ENCODE measurements around the gene ARHGDIA. TPM values are rescaled to one million over a fixed set of nuclear protein-coding genes. Genes with fewer than 3 reads are reported as not detected.

Gene ARHGDIA
- total RNA-seq, 1 donor from 2014 or later: 713 TPM

DNA sequence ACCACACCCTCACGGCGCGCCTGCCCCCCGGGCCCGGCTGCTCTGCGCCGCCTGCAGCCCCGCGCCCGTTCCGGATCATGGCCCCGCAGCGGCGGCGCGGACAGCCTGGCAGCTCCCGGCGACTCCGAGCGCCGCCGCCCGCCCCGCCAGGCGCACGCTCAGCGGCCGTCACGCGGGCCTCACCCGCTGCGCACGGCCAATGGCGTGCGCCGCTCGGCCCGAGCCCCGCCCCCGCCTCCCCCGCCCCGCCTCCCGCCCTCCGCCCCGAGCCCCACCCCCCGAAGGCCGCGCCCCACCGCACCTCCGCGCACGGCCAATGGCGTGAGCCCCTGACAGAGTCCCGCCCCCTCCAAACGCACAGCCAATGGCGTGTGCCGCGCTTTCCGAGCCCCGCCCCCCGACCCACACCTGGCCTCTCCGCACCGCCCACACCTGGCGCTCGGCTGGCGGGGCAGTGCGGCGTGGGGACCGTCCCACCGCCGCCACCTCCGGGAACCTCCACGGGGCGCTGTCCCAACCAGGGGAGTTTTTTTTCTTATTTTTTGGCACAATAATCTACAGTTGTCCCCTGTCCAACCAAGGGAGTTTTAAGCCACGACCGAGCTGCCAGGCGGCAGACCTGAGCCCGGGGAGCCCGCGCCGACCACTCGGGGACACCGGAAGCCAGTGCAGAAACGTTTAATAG is 40.3 kb upstream of the ARHGDIA start, which contains the start of gene PCYT2:
Gene PCYT2, minus strand, starts transcription at position 123 of the 685 bp plus-strand sequence. Its CDS starts 44 bp downstream, at position 79.
- H3K36me3 Mint-ChIP-seq (ENCODE audit: low read depth): peaks cover 53% of the 10 kb centered on the region
- peak; percentile 91 for DNase-seq (ENCODE audit: low spot score)
- peak within 1 kb of the TSS; percentile 60 for H3K27ac Mint-ChIP-seq
- H3K4me3 Mint-ChIP-seq (ENCODE audit: low read depth): peak within 1 kb of the TSS; percentile 84
- no peaks in the 10 kb centered on the region for H3K9me3 Mint-ChIP-seq
- no peaks in the 10 kb centered on the region for H3K27me3 Mint-ChIP-seq (ENCODE audit: low read depth)
- intact Hi-C loops (cut with micrococcal nuclease): no loop called here
- peaks cover 14% of the 10 kb centered on the region for H3K4me1 Mint-ChIP-seq (ENCODE audit: low read depth)

DNA sequence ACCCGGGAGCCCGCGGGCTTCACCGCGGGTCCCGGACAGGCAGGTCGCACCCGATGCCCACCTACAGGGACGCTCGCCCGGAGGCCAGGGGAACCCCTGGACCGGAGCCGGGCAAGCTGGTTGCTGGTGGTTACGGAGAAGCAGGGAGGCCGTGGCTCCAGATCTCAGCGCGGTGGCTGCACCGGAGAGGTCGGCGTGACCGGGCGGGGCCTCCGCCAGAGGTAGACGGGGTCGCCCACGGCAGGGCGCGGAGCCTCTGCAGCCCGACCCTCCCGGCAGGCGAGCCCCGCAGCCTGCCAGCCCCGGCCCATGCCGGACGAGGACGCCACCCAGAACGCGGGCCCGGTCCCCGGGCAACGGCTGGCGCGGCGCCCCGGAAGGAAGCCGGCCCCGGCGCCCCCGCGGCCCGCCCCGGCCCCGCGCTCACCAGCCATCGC is 39.7 kb upstream of the ARHGDIA start:
- Mint-ChIP-seq H3K9me3 (no peaks in the 10 kb centered on the region), H3K27ac (no peak overlapping the region), H3K4me3 (ENCODE audit: low read depth) (peak overlapping the region; percentile 84), H3K4me1 (ENCODE audit: low read depth) (peaks cover 10% of the 10 kb centered on the region), H3K36me3 (ENCODE audit: low read depth) (peaks cover 50% of the 10 kb centered on the region), H3K27me3 (ENCODE audit: low read depth) (no peaks in the 10 kb centered on the region)
- DNase-seq (ENCODE audit: low spot score): no peak
- intact Hi-C loops (cut with micrococcal nuclease): no loop called here

DNA sequence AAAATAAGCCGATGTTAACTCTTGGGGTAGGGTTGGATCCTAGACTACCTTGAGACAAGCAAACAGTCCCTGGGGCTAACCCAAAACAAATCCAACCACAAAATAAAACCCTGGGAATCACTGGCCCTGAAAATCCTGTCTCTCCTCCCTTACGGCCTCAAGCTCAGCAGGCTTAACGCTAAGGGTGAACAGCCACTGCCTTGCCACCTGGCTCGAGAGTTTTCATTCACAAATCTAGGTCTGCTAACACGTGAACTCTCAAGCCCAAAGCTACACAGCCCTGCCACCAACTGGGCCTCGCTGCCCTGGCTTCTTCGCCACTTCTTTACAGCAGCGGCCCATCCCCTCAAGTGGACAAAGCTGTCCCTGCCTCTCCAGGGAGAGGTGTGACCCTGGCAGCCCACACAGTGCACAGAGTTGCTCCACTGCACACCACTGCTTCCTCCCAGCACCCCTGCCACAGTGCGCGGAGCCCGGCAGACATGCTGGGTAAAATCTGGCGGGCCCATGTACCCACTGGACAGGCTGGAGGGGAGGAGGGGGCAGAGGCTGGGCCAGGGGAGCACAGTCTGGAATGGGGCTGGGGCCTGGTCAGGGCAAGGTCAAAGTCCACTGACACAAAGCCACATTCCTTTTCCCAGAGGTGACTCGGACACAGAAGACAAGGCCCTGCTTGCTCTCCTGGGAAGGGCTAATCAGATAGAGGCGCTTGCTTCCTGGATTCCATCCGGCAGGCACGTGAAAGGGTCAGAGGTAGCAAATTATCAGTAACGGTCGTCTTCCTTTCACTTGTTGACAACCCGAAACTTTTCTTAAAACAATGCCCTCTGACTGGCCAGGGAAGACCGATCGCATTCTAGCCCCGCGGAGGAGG is 39.1 kb upstream of the ARHGDIA start:
- Mint-ChIP-seq H3K9me3 (no peaks in the 10 kb centered on the region), H3K27ac (peak overlapping the region; percentile 60), H3K27me3 (ENCODE audit: low read depth) (no peaks in the 10 kb centered on the region), H3K36me3 (ENCODE audit: low read depth) (peaks cover 44% of the 10 kb centered on the region), H3K4me1 (ENCODE audit: low read depth) (peaks cover 8% of the 10 kb centered on the region), H3K4me3 (ENCODE audit: low read depth) (peak overlapping the region; percentile 84)
- no peak for DNase-seq (ENCODE audit: low spot score)
- intact Hi-C loops (cut with micrococcal nuclease): no loop called here

DNA sequence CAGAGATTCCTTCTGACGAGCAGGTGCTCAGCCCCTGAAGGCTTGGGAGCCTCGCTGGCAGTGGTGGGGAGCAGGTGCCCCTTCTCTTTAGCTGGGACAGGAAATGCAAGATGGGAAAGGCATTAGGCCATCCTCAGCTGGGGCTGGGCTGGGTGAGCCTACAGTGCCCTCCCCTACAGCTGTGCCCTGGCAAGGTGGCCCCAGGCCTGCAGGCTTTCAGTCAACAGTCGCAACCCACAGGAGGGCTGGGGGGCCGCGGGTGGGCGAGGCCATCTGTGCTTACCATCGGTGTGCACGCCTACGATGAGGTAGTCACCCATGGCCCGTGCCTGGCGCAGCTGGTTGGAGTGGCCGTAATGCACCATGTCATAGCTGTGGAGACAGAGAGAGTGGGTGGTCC is 38.1 kb upstream of the ARHGDIA start:
- Mint-ChIP-seq H3K27ac (no peak overlapping the region), H3K4me3 (ENCODE audit: low read depth) (peak overlapping the region; percentile 84), H3K4me1 (ENCODE audit: low read depth) (peaks cover 8% of the 10 kb centered on the region), H3K27me3 (ENCODE audit: low read depth) (no peaks in the 10 kb centered on the region), H3K36me3 (ENCODE audit: low read depth) (peaks cover 36% of the 10 kb centered on the region), H3K9me3 (no peaks in the 10 kb centered on the region)
- no peak for DNase-seq (ENCODE audit: low spot score)
- intact Hi-C loops (cut with micrococcal nuclease): no loop called here

DNA sequence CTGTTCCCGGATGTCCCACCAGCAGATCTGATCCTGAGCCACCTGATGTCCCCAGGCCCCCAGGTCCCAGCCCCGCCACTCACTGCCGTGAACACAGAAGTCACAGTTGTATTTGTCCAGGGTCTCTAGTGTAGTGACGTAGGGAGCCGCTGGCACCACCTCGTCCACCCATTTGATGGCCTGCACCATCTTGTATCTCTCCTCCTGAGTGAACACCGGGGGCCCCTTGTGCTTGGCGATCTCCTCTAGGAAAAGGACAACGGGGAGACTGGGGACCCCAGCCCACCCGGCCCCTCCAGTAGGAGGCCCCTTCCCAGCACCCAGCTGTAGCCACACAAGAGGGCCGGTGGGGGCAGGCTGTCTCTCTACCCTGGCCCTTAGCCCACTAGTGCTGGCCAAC is 37.7 kb upstream of the ARHGDIA start:
- H3K9me3 Mint-ChIP-seq: no peaks in the 10 kb centered on the region
- intact Hi-C loops (cut with micrococcal nuclease): no loop called here
- H3K4me3 Mint-ChIP-seq (ENCODE audit: low read depth): no peak overlapping the region

DNA sequence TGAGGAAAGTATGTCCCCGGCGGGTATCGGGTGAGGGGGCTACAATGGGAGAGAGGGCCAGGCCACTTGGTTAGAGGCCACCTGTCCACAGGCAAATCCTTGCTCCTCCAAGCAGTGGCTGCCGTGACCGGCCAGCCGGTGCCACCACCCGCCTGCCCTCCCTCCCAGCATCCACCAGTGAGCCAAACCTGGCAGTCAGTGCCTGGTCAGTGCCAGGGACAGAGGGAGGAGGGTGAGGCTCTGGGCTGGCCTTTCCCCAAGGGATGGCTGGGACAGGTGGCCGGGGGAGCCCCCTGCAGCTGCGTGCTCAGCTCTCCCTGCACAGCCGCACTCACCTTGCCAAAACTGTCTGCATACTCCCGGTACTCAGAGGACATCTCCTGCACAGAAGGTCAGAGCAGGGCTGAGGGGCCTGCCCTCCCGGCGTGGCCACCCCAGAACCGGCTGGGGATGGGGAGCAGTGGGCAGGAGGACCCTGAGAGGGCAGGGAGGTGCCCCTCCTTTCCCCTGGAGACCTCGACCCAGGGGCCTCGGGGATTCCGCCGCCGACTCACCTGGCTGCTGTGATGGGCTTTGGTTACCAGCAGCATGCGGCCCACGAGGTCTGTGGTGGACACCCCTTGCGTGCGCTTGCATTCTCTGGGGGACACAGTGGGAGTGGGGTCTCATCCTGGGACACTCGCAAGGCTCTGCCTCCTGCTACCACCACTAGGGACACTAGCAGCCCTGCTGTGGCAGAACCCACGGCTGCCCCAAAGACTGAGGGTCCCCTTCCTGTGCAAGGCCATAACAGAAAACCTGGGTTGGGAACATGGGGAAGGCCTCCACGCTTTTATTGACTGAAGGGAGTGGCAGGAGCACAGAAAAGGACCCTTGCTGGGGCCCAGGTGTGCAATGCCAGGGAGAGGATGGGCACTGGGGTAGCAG is 36.3 kb upstream of the ARHGDIA start:
- H3K9me3 Mint-ChIP-seq: no peaks in the 10 kb centered on the region
- H3K4me3 Mint-ChIP-seq (ENCODE audit: low read depth): no peak overlapping the region
- peaks cover 8% of the 10 kb centered on the region for H3K4me1 Mint-ChIP-seq (ENCODE audit: low read depth)
- H3K27me3 Mint-ChIP-seq (ENCODE audit: low read depth): no peaks in the 10 kb centered on the region
- DNase-seq (ENCODE audit: low spot score): no peak
- no peak overlapping the region for H3K27ac Mint-ChIP-seq
- intact Hi-C loops (cut with micrococcal nuclease): no loop called here
- H3K36me3 Mint-ChIP-seq (ENCODE audit: low read depth): peaks cover 25% of the 10 kb centered on the region

More for the DNA sequence above, 37.7 kb upstream of the ARHGDIA start:
- H3K27ac Mint-ChIP-seq: no peak overlapping the region
- H3K4me1 Mint-ChIP-seq (ENCODE audit: low read depth): peaks cover 8% of the 10 kb centered on the region
- DNase-seq (ENCODE audit: low spot score): no peak
- H3K36me3 Mint-ChIP-seq (ENCODE audit: low read depth): peaks cover 35% of the 10 kb centered on the region
- H3K27me3 Mint-ChIP-seq (ENCODE audit: low read depth): no peaks in the 10 kb centered on the region

DNA sequence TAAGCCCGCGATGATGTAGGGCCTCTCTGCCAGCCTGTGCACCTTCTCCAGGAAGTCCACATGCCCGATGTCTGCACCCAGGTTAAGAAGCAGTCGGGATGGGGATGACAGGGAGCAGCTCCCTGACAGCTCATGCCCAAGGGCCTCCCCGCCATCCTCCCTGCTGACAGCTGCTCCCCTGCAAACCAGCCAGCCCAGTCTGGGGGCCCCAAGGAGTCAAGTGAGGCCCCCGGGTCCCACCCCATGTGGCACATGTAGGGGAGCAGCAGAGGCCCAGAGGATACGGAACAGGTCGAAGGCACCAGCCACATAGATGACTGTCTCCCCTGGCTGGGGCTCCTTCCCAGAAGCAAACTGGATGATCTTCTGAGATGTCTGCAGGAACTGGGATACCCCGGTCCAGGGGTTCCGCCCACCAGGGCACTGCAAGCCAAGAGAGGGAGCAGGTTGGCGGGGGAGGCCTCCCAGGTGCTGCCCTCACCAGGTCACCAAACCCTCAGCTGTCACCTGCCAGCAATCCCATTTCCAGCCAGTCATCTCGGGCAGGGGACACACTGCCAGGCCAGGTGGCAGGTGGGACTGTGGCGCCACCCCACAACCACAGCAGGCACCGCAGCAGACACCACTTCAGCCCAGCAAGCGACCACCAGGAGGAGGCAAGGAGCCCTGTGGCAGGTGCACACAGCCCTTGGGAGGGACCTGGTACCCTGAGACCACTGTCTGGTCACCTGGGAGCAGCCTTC is 35.5 kb upstream of the ARHGDIA start:
- Mint-ChIP-seq H3K36me3 (ENCODE audit: low read depth) (peaks cover 20% of the 10 kb centered on the region), H3K4me1 (ENCODE audit: low read depth) (peaks cover 3% of the 10 kb centered on the region), H3K27me3 (ENCODE audit: low read depth) (no peaks in the 10 kb centered on the region), H3K27ac (no peak overlapping the region), H3K9me3 (no peaks in the 10 kb centered on the region), H3K4me3 (ENCODE audit: low read depth) (no peak overlapping the region)
- no peak for DNase-seq (ENCODE audit: low spot score)
- intact Hi-C loops (cut with micrococcal nuclease): no loop called here

DNA sequence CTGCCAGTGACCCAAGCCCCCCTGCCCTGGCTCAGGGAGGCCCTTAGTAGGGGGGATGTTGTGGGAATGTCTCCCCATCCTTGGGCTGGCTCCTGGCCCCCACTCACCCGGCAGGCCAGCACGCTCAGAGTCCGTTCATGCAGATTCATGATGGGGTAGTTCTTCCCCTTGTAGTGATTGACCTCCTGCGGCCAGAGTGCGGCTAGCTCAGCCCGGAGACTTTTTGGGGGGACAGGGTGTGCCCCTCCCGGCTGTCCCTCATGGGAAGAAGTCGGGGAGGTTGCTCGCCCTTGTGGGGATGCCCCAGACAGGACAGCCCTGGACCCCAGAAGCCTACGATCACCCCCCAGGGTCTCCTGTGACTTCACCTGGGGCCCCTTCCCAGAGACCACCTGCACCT is 34.9 kb upstream of the ARHGDIA start:
- Mint-ChIP-seq H3K9me3 (no peaks in the 10 kb centered on the region), H3K4me1 (ENCODE audit: low read depth) (peaks cover 3% of the 10 kb centered on the region), H3K4me3 (ENCODE audit: low read depth) (no peak overlapping the region), H3K36me3 (ENCODE audit: low read depth) (peaks cover 22% of the 10 kb centered on the region), H3K27me3 (ENCODE audit: low read depth) (peaks cover 3% of the 10 kb centered on the region), H3K27ac (no peak overlapping the region)
- intact Hi-C loops (cut with micrococcal nuclease): no loop called here
- no peak for DNase-seq (ENCODE audit: low spot score)

DNA sequence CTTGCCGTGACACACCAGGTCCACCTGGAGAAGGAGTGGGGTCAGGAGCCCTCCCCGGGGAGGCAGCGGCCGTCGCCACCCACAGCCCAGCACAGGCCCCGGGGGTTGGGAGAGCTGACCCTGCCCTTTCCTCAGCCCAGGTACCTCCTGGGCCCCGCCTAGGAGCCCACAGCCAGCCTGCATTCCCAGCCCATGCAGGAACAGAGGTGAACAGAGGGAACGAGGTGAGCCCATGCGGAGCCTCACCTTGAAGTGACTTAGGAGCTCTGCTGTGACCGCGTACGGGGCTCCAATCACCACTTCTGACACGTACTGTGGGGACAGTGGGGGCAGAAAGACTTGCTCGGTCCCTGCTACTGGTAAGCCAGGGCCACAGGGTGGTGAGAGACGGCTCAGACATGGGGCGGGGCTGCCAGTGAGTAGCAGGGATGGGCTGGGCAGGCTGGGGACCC is 34.3 kb upstream of the ARHGDIA start:
- peaks cover 6% of the 10 kb centered on the region for H3K27me3 Mint-ChIP-seq (ENCODE audit: low read depth)
- H3K4me1 Mint-ChIP-seq (ENCODE audit: low read depth): peaks cover 3% of the 10 kb centered on the region
- no peak for DNase-seq (ENCODE audit: low spot score)
- no peak overlapping the region for H3K27ac Mint-ChIP-seq
- intact Hi-C loops (cut with micrococcal nuclease): no loop called here
- H3K9me3 Mint-ChIP-seq: no peaks in the 10 kb centered on the region
- H3K36me3 Mint-ChIP-seq (ENCODE audit: low read depth): peaks cover 27% of the 10 kb centered on the region
- no peak overlapping the region for H3K4me3 Mint-ChIP-seq (ENCODE audit: low read depth)

DNA sequence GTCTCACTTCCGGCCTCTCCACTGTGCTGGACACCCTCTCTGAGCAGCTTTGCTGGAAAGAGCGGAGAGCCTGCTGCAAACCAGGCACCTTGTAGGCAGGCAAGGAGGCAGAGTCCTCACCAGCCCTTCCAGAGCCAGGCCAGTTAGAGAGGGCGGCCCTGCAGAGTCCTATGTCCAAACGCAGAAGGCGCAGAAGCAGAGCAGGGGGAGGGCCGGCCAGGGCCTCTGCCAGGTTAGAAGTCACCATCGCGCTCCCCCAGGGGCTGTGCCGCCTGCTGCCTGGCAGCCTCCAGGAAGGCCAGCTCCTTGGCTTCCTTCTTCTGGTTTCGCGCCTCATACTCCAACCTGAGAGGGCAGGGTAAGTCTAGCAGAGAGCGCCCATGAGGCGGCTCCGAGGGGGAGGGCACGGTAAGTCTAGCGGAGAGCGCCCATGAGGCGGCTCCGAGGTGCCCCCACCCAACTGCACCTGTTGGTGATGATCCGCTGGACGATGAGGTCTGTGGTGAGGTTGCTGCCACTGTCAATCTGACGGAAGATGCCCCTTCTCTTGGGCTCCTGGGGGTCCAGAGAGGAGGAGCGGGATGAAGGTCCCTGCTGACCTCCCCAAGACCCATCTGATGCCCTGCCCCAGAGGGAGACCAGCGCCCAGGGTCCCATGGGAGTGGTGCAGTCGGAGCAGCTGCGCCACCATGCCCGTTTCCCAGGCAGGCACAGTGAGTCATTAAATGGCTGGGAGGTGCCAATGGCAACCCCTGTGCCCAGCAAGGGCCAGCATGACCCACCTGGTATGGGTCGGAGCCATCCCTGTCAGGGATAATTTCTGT is 33.7 kb upstream of the ARHGDIA start:
- Mint-ChIP-seq H3K36me3 (ENCODE audit: low read depth) (peaks cover 32% of the 10 kb centered on the region), H3K4me1 (ENCODE audit: low read depth) (no peaks in the 10 kb centered on the region), H3K27ac (no peak overlapping the region), H3K27me3 (ENCODE audit: low read depth) (peaks cover 6% of the 10 kb centered on the region), H3K9me3 (no peaks in the 10 kb centered on the region), H3K4me3 (ENCODE audit: low read depth) (no peak overlapping the region)
- intact Hi-C loops (cut with micrococcal nuclease): no loop called here
- DNase-seq (ENCODE audit: low spot score): no peak

DNA sequence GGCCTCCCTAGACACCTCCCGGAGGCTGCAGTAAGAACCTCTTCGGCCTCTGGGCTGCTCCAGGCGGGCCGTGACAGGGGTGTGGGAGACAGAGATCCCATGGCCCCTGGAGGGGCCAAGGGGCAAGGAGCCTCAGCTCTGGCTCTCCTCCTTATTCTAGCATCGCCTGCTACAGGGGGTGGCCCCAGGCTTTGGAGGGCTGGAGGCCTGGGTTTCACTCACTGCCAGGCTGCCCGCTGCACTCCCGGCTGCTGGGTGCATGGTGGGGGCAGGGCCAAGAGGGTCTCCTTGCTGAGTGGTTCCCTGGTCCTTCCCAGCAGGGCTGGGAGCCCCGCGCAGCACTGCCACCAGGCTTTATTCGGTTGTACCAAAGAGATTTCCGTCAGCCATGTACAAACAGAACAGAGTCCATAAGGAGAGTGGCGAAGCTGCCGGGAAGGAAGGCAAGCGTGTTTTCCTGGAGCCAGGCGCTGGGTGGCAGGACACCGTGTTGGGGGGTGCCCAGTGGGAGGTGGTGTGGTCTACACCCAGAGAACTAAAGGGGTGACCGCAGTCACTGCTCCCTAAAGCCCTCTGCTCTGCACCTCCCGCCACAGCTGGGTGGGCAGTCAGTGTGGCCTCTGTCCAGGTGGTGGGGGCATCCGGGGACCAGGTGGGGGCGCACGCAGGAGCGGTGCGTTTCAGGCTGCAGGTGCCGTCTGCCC is 32.9 kb upstream of the ARHGDIA start:
- intact Hi-C loops (cut with micrococcal nuclease): no loop called here
- peaks cover 30% of the 10 kb centered on the region for H3K36me3 Mint-ChIP-seq (ENCODE audit: low read depth)
- peaks cover 6% of the 10 kb centered on the region for H3K27me3 Mint-ChIP-seq (ENCODE audit: low read depth)
- no peaks in the 10 kb centered on the region for H3K9me3 Mint-ChIP-seq
- H3K4me1 Mint-ChIP-seq (ENCODE audit: low read depth): no peaks in the 10 kb centered on the region
- H3K27ac Mint-ChIP-seq: no peak overlapping the region
- no peak overlapping the region for H3K4me3 Mint-ChIP-seq (ENCODE audit: low read depth)
- DNase-seq (ENCODE audit: low spot score): no peak

Measured in activated T-helper 2 cell treated with anti-CD3 and anti-CD28 coated beads, Interferon-gamma antibody, Interleukin-2, Interleukin-4, amounts not matched to agents 10 μg/mL and 5 μg/mL and 100 μg/mL, durations not matched to agents 14 hours and 24 hours and 36 hours (primary cell).